Adrenal gland (tissue), 5 donors: ENCODE measurements around the gene LCA5.

Experiments used
- CTCF ChIP-seq, 6 experiments: fragments of 450-650 bp in 4 of 6; fragments of 200-600 bp in 2 of 6; sonication (generic) in 1 of 6; IDR thresholded peaks; 1 replicate in 5 of 6; 2 replicates in 1 of 6; pipeline versions ENCODE4 v1.5.1 to v1.8.0; 2016 to 2021; ENCODE audit warnings: antibody characterized with exemption in 6 of 6, mild to moderate bottlenecking in 2 of 6, moderate library complexity in 1 of 6
- POLR2A ChIP-seq, 2 donors: fragments of 450-650 bp; IDR thresholded peaks; one replicate each; pipeline ENCODE4 v1.6.1; 2017; ENCODE audit warnings: antibody characterized with exemption in 2 of 2, mild to moderate bottlenecking in 2 of 2, moderate library complexity in 1 of 2
- donor health status: DM: no; HTN: no; CAD: no.

GRCh38 chr6:79506251-79506650, 31.0 kb downstream of the LCA5 start:
- TF ChIP-seq CTCF (IDR thresholded peaks at IDR 0.05) (no peak), POLR2A (IDR thresholded peaks at IDR 0.05) (no peak)
